ENCODE results near the gene CD83.

GRCh38 chr6:14075095-14075503 is 42.5 kb upstream of the CD83 start:
- TF ChIP-seq CTCF (IDR thresholded peaks at IDR 0.05; ENCODE audit: poor library complexity) (no peak), EZH2phosphoT487 (IDR thresholded peaks at IDR 0.05; ENCODE audit: low read depth, severe bottlenecking, unreplicated experiment) (no peak)

Data from hepatocyte (in vitro differentiated cells).